ENCODE results near the gene ATXN1. TPM values are rescaled to one million over a fixed set of nuclear protein-coding genes. Genes with fewer than 3 reads are reported as not detected.

ATXN1 gene
- total and polyA plus RNA-seq, 2 of the 8 experiments (the other 6 are each of a cell fraction or from before 2014, with no cell fraction given): 1.6 to 4.0 TPM

DNA sequence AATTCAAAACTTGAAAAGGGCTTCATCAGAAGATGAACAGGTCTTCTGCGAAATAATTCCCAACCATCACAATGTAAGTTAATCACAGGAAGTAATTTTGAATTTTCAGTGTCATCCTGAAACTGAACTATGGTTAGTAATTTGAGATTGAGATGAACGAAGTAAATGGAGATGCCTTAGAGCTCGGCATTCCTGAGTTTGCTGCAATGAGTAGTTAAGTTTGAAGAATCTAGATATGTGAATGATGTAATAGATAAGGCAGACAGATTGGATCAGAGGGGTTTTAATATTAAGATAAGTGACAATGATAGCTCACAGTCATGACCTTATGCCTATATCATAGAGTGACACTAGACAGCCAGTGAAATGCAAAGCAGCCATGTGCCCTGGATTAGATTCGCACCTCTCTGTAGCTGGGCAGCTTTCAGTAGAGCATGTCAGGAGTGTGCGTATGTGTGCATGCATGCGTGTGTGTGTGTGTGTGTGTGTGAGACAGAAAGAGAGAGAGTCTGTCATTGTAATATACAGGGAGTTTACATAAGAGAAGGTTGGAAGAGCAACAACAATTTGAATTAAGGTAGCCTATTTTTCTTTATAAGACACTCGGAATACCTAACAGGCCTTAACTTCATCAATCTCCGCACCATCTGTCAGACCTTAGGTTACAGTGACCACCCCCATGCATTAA lies 289.9 kb downstream of the ATXN1 start:
- Histone ChIP-seq H3K4ac (replicated peaks; ENCODE audit: insufficient read length, low read depth, low read length) (no peak overlapping the region), H2BK20ac (ENCODE audit: low read length) (no peak overlapping the region), H2AK5ac (ENCODE audit: low read depth, low read length) (no peak overlapping the region; the same call in 1 of the 2 replicates), H2BK15ac (ENCODE audit: low read length) (no peak overlapping the region), H4K8ac (ENCODE audit: extremely low read depth, insufficient read depth, low read length) (no peak overlapping the region), H3K79me2 (ENCODE audit: control insufficient read depth in 1 of 2, insufficient read depth in 2 of 2, low read length in 2 of 2) (no peaks in the 10 kb centered on the region), H3K9ac (replicated peaks in 1 of 4; ENCODE audit: extremely low read depth in 1 of 4, low read depth in 3 of 4, low read length in 3 of 4) (no peak overlapping the region), H3K36me3 (ENCODE audit: control insufficient read depth in 2 of 4, insufficient read depth in 4 of 4, low read length in 3 of 4) (no peaks in the 10 kb centered on the region), H3K4me1 (replicated peaks in 1 of 4; ENCODE audit: control insufficient read depth in 3 of 4, insufficient read depth in 4 of 4, low read length in 3 of 4) (peaks cover 0 to 4% (median 2%) of the 10 kb centered on the region in 4 experiments; a peak in 5 of 7 replicates), H4K20me1 (replicated peaks in 1 of 2; ENCODE audit: control insufficient read depth in 1 of 2, insufficient read depth in 2 of 2, low read length in 2 of 2) (no peaks in the 10 kb centered on the region), H2BK12ac (ENCODE audit: low read depth, low read length) (no peak overlapping the region), H3K18ac (ENCODE audit: extremely low read depth, low read length) (no peak overlapping the region), H3K9me3 (ENCODE audit: insufficient read depth in 2 of 2, low read depth in 1 of 2, low read length in 1 of 2) (no peaks in the 10 kb centered on the region), H2AFZ (ENCODE audit: low read length) (no peak overlapping the region), H4K91ac (replicated peaks; ENCODE audit: insufficient read length, low read length) (no peak overlapping the region), H3K23me2 (ENCODE audit: low read depth, low read length) (no peaks in the 10 kb centered on the region), H4K5ac (ENCODE audit: insufficient read length, low read depth, low read length) (no peak overlapping the region), H3K4me2 (ENCODE audit: insufficient read depth in 1 of 2, low read depth in 2 of 2, low read length in 2 of 2) (no peak overlapping the region), H3K27ac (ENCODE audit: low read depth, low read length) (no peak overlapping the region), H3K79me1 (ENCODE audit: low read depth, low read length) (no peaks in the 10 kb centered on the region), H2BK120ac (replicated peaks; ENCODE audit: low read depth, low read length) (no peak overlapping the region), H3K14ac (ENCODE audit: insufficient read length) (no peak overlapping the region), H3K27me3 (replicated peaks in 1 of 4; ENCODE audit: control insufficient read depth in 3 of 4, extremely low read depth in 1 of 4, insufficient read depth in 3 of 4, low read length in 3 of 4) (no peaks in the 10 kb centered on the region), H3K23ac (ENCODE audit: insufficient read length) (no peak overlapping the region), H3K56ac (replicated peaks; ENCODE audit: insufficient read length, low read depth, low read length) (no peak overlapping the region), H3K4me3 (ENCODE audit: extremely low read depth in 1 of 4, insufficient read depth in 2 of 4, low read depth in 3 of 4, low read length in 4 of 4) (no peak overlapping the region), H2BK5ac (ENCODE audit: low read depth, low read length) (no peak overlapping the region)
- 84% methylated on average over 8 of the region's 8 CpGs; no CpG with 5 or more reads in 1 of the 2 experiments for WGBS, 2 experiments (ENCODE audit: extremely low coverage in 1 of 2, insufficient coverage in 1 of 2, insufficient read length in 1 of 2, insufficient replicate concordance in 2 of 2, low coverage in 1 of 2, low lambda C conversion rate in 2 of 2, missing lambda C conversion rate in 1 of 2)
- ChIA-PET POLR2A (ENCODE audit: partially characterized antibody) (interaction anchor here (0.6 to 0.7 kb wide), 2 partner anchors 25 to 122 kb away, joined by 3 to 4 read pairs; no protein-coding TSS in a partner anchor), CTCF (ENCODE audit: partially characterized antibody) (interaction anchor here (1.1 to 1.4 kb wide), 3 partner anchors 11 to 155 kb away, joined by 3 read pairs; no protein-coding TSS in a partner anchor)
- no peak for DNase-seq (ENCODE audit: low read depth in 1 of 2, low spot score in 2 of 2)
- FAIRE-seq: no peak
- TF ChIP-seq SP1 (IDR thresholded peaks at IDR 0.05; ENCODE audit: low read depth, low read length) (no peak), USF2 (IDR thresholded peaks at IDR 0.05; ENCODE audit: low read length) (no peak), TAF1 (IDR thresholded peaks at IDR 0.05; ENCODE audit: low read depth, low read length) (no peak), KDM5A (IDR thresholded peaks at IDR 0.05; ENCODE audit: low read length) (no peak), NANOG (IDR thresholded peaks at IDR 0.05; ENCODE audit: insufficient read depth, low read depth, low read length, poor library complexity, severe bottlenecking) (no peak), ZNF274 (IDR thresholded peaks at IDR 0.05; ENCODE audit: borderline replicate concordance, extremely low read depth, low read length) (no peak), CTBP2 (IDR thresholded peaks at IDR 0.05; ENCODE audit: borderline replicate concordance, insufficient read depth, insufficient read length, low read length) (no peak), CEBPB (IDR thresholded peaks at IDR 0.05; ENCODE audit: low read depth, low read length) (no peak)
- TF ChIP-seq, protein P1, sequence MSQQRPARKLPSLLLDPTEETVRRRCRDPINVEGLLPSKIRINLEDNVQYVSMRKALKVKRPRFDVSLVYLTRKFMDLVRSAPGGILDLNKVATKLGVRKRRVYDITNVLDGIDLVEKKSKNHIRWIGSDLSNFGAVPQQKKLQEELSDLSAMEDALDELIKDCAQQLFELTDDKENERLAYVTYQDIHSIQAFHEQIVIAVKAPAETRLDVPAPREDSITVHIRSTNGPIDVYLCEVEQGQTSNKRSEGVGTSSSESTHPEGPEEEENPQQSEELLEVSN (IDR thresholded peaks at IDR 0.05): no peak
